ENCODE results near the gene SLC9B2. TPM values are rescaled to one million over a fixed set of nuclear protein-coding genes. Genes with fewer than 3 reads are reported as not detected.

The SLC9B2 gene
- polyA plus RNA-seq, 2 of the 4 experiments (the other 2 are of a cell fraction), result 7.3 to 9.2 TPM

DNA sequence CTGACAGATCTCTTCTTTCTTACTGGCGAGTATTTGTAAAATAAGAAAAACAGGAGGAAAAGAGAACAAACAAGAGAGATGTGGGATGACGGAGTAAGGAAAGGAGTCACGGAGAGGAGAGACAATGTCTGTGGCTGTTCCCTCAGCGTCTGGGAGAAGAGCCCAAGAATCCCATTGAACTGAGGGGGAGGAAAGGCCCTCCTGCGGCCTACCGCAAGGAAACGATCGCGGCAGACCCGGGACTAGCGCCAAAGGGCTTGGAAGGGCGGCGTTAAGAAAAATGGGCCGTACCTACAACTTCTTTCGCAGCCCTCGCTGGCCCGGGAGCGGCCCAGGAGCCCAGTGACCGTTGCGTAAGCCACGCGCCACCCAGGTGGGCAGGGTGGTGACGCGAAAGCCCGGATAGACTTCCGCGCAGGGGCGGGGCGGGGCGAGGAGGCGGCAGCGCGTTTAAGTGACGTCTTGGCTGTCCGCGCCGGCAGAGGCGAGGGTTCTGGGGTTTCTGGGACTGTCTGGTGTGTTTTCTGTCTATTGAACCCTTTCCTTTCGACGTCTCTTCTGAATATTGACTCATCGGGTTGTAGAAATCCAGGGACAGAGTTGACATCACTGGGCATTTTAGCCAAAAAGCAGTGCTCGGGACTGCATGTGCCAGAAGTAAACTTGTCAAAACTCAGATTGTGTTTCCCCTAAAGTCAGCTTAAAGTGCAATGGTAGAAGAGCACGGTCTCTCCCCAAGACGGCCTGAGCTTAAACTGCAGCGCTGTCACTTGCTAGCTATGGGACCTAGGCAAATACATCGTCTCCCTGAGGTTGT, 57.0 kb downstream of the SLC9B2 start, which contains the start of gene SLC9B1 (continued):
- TF ChIP-seq, protein P1, sequence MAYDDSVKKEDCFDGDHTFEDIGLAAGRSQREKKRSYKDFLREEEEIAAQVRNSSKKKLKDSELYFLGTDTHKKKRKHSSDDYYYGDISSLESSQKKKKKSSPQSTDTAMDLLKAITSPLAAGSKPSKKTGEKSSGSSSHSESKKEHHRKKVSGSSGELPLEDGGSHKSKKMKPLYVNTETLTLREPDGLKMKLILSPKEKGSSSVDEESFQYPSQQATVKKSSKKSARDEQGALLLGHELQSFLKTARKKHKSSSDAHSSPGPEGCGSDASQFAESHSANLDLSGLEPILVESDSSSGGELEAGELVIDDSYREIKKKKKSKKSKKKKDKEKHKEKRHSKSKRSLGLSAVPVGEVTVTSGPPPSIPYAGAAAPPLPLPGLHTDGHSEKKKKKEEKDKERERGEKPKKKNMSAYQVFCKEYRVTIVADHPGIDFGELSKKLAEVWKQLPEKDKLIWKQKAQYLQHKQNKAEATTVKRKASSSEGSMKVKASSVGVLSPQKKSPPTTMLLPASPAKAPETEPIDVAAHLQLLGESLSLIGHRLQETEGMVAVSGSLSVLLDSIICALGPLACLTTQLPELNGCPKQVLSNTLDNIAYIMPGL (CRISPR knock-in tag; IDR thresholded peaks at IDR 0.05; ENCODE audit: borderline replicate concordance), result no peak
- TF ChIP-seq, protein P2, sequence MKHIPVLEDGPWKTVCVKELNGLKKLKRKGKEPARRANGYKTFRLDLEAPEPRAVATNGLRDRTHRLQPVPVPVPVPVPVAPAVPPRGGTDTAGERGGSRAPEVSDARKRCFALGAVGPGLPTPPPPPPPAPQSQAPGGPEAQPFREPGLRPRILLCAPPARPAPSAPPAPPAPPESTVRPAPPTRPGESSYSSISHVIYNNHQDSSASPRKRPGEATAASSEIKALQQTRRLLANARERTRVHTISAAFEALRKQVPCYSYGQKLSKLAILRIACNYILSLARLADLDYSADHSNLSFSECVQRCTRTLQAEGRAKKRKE (CRISPR knock-in tag; IDR thresholded peaks at IDR 0.05; ENCODE audit: low read depth), result 0 out of 2 replicates have a peak, but pooled peaks have one; percentile 45
- TF ChIP-seq FOSB (CRISPR knock-in tag; IDR thresholded peaks at IDR 0.05) (no peak), EHF (CRISPR knock-in tag; IDR thresholded peaks at IDR 0.05) (no peak), HEYL (CRISPR knock-in tag; IDR thresholded peaks at IDR 0.05) (no peak), POLR2A (IDR thresholded peaks at IDR 0.05; ENCODE audit: low read length) (peak; percentile 22), CEBPB (IDR thresholded peaks at IDR 0.05) (peak; percentile 82 to 94; a peak in 3 of 4 replicates), FOSL2 (IDR thresholded peaks at IDR 0.05) (no peak), FOSL2 (CRISPR knock-in tag; IDR thresholded peaks at IDR 0.05) (0 out of 2 replicates have a peak, but pooled peaks have one; percentile 34), CHD4 (IDR thresholded peaks at IDR 0.05; ENCODE audit: borderline replicate concordance) (no peak)
- TF ChIP-seq, protein P3, sequence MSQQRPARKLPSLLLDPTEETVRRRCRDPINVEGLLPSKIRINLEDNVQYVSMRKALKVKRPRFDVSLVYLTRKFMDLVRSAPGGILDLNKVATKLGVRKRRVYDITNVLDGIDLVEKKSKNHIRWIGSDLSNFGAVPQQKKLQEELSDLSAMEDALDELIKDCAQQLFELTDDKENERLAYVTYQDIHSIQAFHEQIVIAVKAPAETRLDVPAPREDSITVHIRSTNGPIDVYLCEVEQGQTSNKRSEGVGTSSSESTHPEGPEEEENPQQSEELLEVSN (IDR thresholded peaks at IDR 0.05; ENCODE audit: borderline replicate concordance, low read depth), result peak; percentile 60; the same call in 1 of the 2 replicates

DNA sequence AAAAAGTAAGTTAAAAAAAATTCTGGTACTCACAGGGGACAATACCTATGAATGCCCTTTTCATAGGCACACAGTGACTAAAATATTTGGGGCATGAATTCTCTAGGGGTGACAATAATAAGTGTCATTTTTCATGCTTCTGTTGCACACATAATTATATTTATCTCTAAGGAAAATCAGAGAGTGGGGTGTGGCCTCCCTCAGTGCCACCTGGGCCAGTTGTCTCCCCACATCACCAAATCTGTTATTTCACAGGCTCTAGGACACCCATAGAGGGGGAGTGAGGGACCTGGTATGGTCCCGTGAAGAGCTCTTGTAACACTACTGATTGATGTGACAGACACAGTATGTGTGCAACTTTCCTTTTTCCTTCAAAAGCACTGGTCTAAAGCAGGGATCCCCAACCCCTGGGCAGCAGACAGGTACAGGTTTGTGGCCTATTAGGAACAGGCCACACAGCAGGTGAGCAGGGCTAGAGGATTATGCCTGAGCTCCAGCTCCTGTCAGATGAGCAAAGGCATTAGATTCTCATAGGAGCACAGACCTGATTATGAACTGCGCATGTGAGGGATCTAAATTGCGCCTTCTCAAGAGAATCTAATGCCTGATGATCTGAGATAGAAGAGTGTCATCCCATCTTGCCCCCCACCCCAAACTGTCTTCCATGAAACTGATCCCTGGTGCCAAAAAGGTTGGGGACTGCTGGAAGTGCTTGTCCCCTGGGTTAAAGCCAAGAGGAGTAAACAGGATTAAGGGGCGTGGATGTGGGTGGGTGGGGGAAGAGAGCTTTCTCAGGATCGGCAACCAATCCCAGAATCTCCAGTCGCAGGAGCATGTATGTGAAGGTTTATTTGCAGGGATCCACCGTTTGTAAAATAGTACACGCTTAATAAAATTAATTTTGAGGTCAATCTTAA, 57.9 kb downstream of the SLC9B2 start:
- Histone ChIP-seq H3K27ac (peak overlapping the region; percentile 88 to 90), H3K9me3 (no peaks in the 10 kb centered on the region), H3K4me2 (peak overlapping the region; percentile 84), H3K4me3 (peak overlapping the region; percentile 51), H3K4me1 (peaks cover 5% of the 10 kb centered on the region; the same call in 2 of the 3 replicates)
- TF ChIP-seq ZNF302 (CRISPR knock-in tag; IDR thresholded peaks at IDR 0.05) (no peak), RARB (CRISPR knock-in tag; IDR thresholded peaks at IDR 0.05) (no peak), KDM1A (IDR thresholded peaks at IDR 0.05; ENCODE audit: low read depth) (no peak), FOXS1 (CRISPR knock-in tag; IDR thresholded peaks at IDR 0.05) (no peak), RAD21 (conservative IDR thresholded peaks at IDR 0.05 in 1 of 2, IDR thresholded peaks at IDR 0.05 in 1 of 2) (no peak), MAZ (IDR thresholded peaks at IDR 0.05; ENCODE audit: borderline replicate concordance, low read depth, low read length) (no peak), RNF2 (IDR thresholded peaks at IDR 0.05; ENCODE audit: borderline replicate concordance, low read depth) (no peak), SMC3 (IDR thresholded peaks at IDR 0.05) (no peak), GATA3 (IDR thresholded peaks at IDR 0.05; ENCODE audit: borderline replicate concordance) (no peak), KDM5A (IDR thresholded peaks at IDR 0.05) (no peak), FOSL2 (IDR thresholded peaks at IDR 0.05) (no peak), FOSL2 (CRISPR knock-in tag; IDR thresholded peaks at IDR 0.05) (no peak)
- DNase-seq (ENCODE audit: low read depth in 1 of 2, low spot score in 1 of 2) (peak; percentile 10 to 36), ATAC-seq (peak; percentile 54 to 60; a peak in 4 of 6 replicates), FAIRE-seq (no peak)
- POLR2A ChIA-PET, result interaction anchor here (0.5 kb wide), 1 partner anchor 209 kb away, joined by 9 read pairs; no protein-coding TSS in a partner anchor
- 44% methylated on average over 8 of the region's 8 CpGs for WGBS (ENCODE audit: missing lambda C conversion rate)
- CTCF ChIA-PET, result interaction anchor here (0.9 to 1.0 kb wide), 2 partner anchors 395 to 398 kb away, joined by 3 to 4 read pairs; no protein-coding TSS in a partner anchor
